B cell (primary cell): Measurements from ENCODE around the gene FAAH. TPM values are rescaled to one million over a fixed set of nuclear protein-coding genes. Genes with fewer than 3 reads are reported as not detected.

Source experiments
- ATAC-seq: fragments of 200-7000 bp; cut with Tn5 transposase; one replicate; pipeline ENCODE4 v1.10.0; 2021; ENCODE audit warnings: low read depth, mild to moderate bottlenecking, moderate number of reproducible peaks, moderate library complexity
- CTCF ChIA-PET: fragments of 350-600 bp; sonication (Branson Sonifier 250); formaldehyde crosslinking; loops from one replicate; lab custom pipeline; 2021; ENCODE audit warnings: antibody characterized with exemption, inconsistent platforms; lab: Charles Lee
- POLR2A ChIA-PET: fragments of 350-600 bp; sonication (Branson Sonifier 250); formaldehyde crosslinking; loops from one replicate; lab custom pipeline; 2021; ENCODE audit warnings: antibody characterized with exemption; lab: Charles Lee
- DNase-seq: peaks from one replicate; pipeline ENCODE4 v3.0.0; 2013
- H2AFZ ChIP-seq: 2 replicates; pipeline ENCODE4 v1.6.1; 2012; ENCODE audit warnings: mild to moderate bottlenecking, low read depth, low read length; ENCODE audit not compliant: insufficient read depth, poor library complexity, severe bottlenecking
- H3K27ac ChIP-seq, 2 donors: 1 replicate in 1 of 2; 2 replicates in 1 of 2; pipeline ENCODE4 v1.5.1; 2012 to 2013; ENCODE audit warnings: low read length in 2 of 2, mild to moderate bottlenecking in 2 of 2, moderate library complexity in 1 of 2
- H3K27me3 ChIP-seq, 4 experiments: fragments of 200-600 bp in 1 of 4; sonication (generic) in 1 of 4; replicated peaks in 1 of 4; 1 replicate in 2 of 4; 2 replicates in 2 of 4; pipeline versions ENCODE4 v1.6.1 to v1.7.0; 2013 to 2016; ENCODE audit warnings: low read length in 3 of 4, mild to moderate bottlenecking in 2 of 4, mixed read lengths in 1 of 4, moderate library complexity in 1 of 4; ENCODE audit not compliant: insufficient read depth in 4 of 4, control insufficient read depth in 3 of 4; ENCODE audit errors: control extremely low read depth in 1 of 4
- H3K36me3 ChIP-seq, 2 experiments: replicated peaks in 1 of 2; 1 replicate in 1 of 2; 2 replicates in 1 of 2; pipeline versions ENCODE4 v1.6.1 to v1.7.1; 2013; ENCODE audit warnings: low read length in 1 of 2; ENCODE audit not compliant: insufficient read depth in 2 of 2, control insufficient read depth in 1 of 2; ENCODE audit errors: control extremely low read depth in 1 of 2, extremely low read depth in 1 of 2
- H3K4me1 ChIP-seq, 2 donors: fragments of 200-600 bp in 1 of 2; sonication (generic) in 1 of 2; 1 replicate in 1 of 2; 2 replicates in 1 of 2; pipeline versions ENCODE4 v1.5.1 to v1.6.1; 2013 to 2017; ENCODE audit warnings: low read length in 2 of 2; ENCODE audit not compliant: control insufficient read depth in 2 of 2, insufficient read depth in 2 of 2
- H3K4me2 ChIP-seq: replicated peaks from 2 replicates; pipeline ENCODE3; 2012; ENCODE audit warnings: mild to moderate bottlenecking, low read depth, low read length; ENCODE audit not compliant: poor library complexity, severe bottlenecking
- H3K4me3 ChIP-seq, 5 experiments: fragments of 200-600 bp in 1 of 5; sonication (generic) in 1 of 5; 1 replicate in 3 of 5; 2 replicates in 2 of 5; pipeline versions ENCODE4 v1.5.1 to v1.7.0; 2011 to 2016; ENCODE audit warnings: low read length in 4 of 5, mild to moderate bottlenecking in 4 of 5, low read depth in 2 of 5, control low read depth in 1 of 5, moderate library complexity in 1 of 5; ENCODE audit not compliant: insufficient read depth in 1 of 5; ENCODE audit errors: control extremely low read depth in 1 of 5, extremely low read depth in 1 of 5
- H3K79me2 ChIP-seq: fragments of 200-600 bp; sonication (generic); one replicate; pipeline ENCODE4 v1.6.0; 2016; ENCODE audit warnings: low read length; ENCODE audit not compliant: control insufficient read depth, insufficient read depth
- H3K9ac ChIP-seq: fragments of 200-600 bp; sonication (generic); 2 replicates; pipeline ENCODE4 v1.6.1; 2017; ENCODE audit warnings: mild to moderate bottlenecking, low read length, moderate library complexity
- H3K9me3 ChIP-seq, 3 donors: one replicate each; pipeline versions ENCODE4 v1.6.1 to v1.7.1; 2013; ENCODE audit warnings: low read length in 2 of 3; ENCODE audit not compliant: control insufficient read depth in 2 of 3, insufficient read depth in 1 of 3; ENCODE audit errors: control extremely low read depth in 1 of 3
- H4K20me1 ChIP-seq: 2 replicates; pipeline ENCODE4 v1.6.0; 2012; ENCODE audit warnings: mild to moderate bottlenecking, low read length; ENCODE audit not compliant: insufficient read depth, control insufficient read depth, poor library complexity, severe bottlenecking
- H3K27ac Mint-ChIP-seq: one replicate; pipeline ENCODE4 v1.8.0; 2021; ENCODE audit warnings: mixed read lengths
- H3K27me3 Mint-ChIP-seq: one replicate; pipeline ENCODE4 v1.8.0; 2021; ENCODE audit warnings: mixed read lengths
- H3K4me1 Mint-ChIP-seq: one replicate; pipeline ENCODE4 v1.8.0; 2021; ENCODE audit warnings: mixed read lengths
- H3K4me3 Mint-ChIP-seq: one replicate; pipeline ENCODE4 v1.8.0; 2021; ENCODE audit warnings: mixed read lengths
- H3K9me3 Mint-ChIP-seq: one replicate; pipeline ENCODE4 v1.8.0; 2022; ENCODE audit warnings: mixed read lengths; ENCODE audit not compliant: insufficient read depth
- CTCF ChIP-seq: fragments of 200-600 bp; IDR thresholded peaks from one replicate; pipeline ENCODE4 v1.8.0; 2022; ENCODE audit warnings: antibody characterized with exemption, mild to moderate bottlenecking
- EZH2 ChIP-seq: IDR thresholded peaks from 2 replicates; pipeline ENCODE4 v1.6.1; 2012; ENCODE audit warnings: borderline replicate concordance, low read depth, mild to moderate bottlenecking, moderate library complexity, low read length; ENCODE audit not compliant: insufficient read depth, poor library complexity, severe bottlenecking
- WGBS: methylation state at CpG from one replicate; pipeline ENCODE4 v1.1.5; 2013; ENCODE audit warnings: missing lambda C conversion rate; ENCODE audit not compliant: insufficient coverage; 5-methylcytosine and 5-hydroxymethylcytosine counted together
- intact Hi-C: fragments of 100-400 bp; cut with micrococcal nuclease; formaldehyde crosslinking; loops from one replicate; pipeline ENCODE4 v1.10.0; 2022
- polyA plus RNA-seq: library from polyadenylated mRNA; depleted of rRNA; stranded (reverse); fragments of >200 nt; gene quantifications from 2 replicates; pipeline ENCODE4 v1.2.3, GENCODE V29; 2012
- total RNA-seq, 2 donors: library from RNA; stranded (reverse); fragments of 120-200 nt in 1 of 2; gene quantifications; 1 replicate in 1 of 2; 2 replicates in 1 of 2; pipeline versions ENCODE4 v1.2.3 to v1.2.4, GENCODE V29; 2013 to 2022

The FAAH gene
- total and polyA plus RNA-seq, 2 donors (not counting 1 experiment from before 2014, with no cell fraction given), result 5.6 to 9.6 TPM

- TF ChIP-seq CTCF, result no peak
- no peak for TF ChIP-seq EZH2
- Mint-ChIP-seq H3K27me3 (peaks cover 21% of the 10 kb centered on the region), H3K9me3 (no peaks in the 10 kb centered on the region), H3K4me1 (no peaks in the 10 kb centered on the region), H3K27ac (no peak overlapping the region), H3K4me3 (no peak overlapping the region)
- no peaks in the 10 kb centered on the region for H3K79me2 ChIP-seq
- ChIA-PET POLR2A (no interaction called here), CTCF (interaction anchor here (1.0 to 1.4 kb wide), 2 partner anchors 14 to 22 kb away, joined by 3 read pairs; no protein-coding TSS in a partner anchor)
- H3K4me2 ChIP-seq, result no peak overlapping the region
- H4K20me1 ChIP-seq, result no peaks in the 10 kb centered on the region
- H3K9me3 ChIP-seq, result no peaks in the 10 kb centered on the region
- no peaks in the 10 kb centered on the region for H3K4me1 ChIP-seq
- no peaks in the 10 kb centered on the region for H3K36me3 ChIP-seq
- no peak overlapping the region for H3K27ac ChIP-seq
- intact Hi-C loops, result no loop called here
- H3K4me3 ChIP-seq, result no peak overlapping the region
- H3K9ac ChIP-seq, result no peak overlapping the region
- H2AFZ ChIP-seq, result no peak overlapping the region
- DNase-seq (no peak), ATAC-seq (no peak)
- H3K27me3 ChIP-seq, result peaks cover 0 to 4% (median 0%) of the 10 kb centered on the region in 4 experiments
- WGBS, result 100% methylated on average over 1 of the region's 4 CpGs
Measured at GRCh38 chr1:46420533-46420915, 26.4 kb downstream of the FAAH start.

GRCh38 chr1:46421739-46422138 lies 27.6 kb downstream of the FAAH start:
- H3K9me3 Mint-ChIP-seq, result no peaks in the 10 kb centered on the region
- no peaks in the 10 kb centered on the region for H3K36me3 ChIP-seq
- H3K4me3 ChIP-seq, result no peak overlapping the region
- DNase-seq, result no peak
- H3K4me2 ChIP-seq, result no peak overlapping the region
- WGBS, result 23% methylated on average over 2 of the region's 5 CpGs
- no peaks in the 10 kb centered on the region for H3K79me2 ChIP-seq
- no peaks in the 10 kb centered on the region for H3K4me1 ChIP-seq
- no peak overlapping the region for H3K4me3 Mint-ChIP-seq
- no peak for ATAC-seq
- POLR2A ChIA-PET, result no interaction called here
- H2AFZ ChIP-seq, result no peak overlapping the region
- no peak for TF ChIP-seq EZH2
- H3K27me3 ChIP-seq, result peaks cover 0 to 4% (median 0%) of the 10 kb centered on the region in 4 experiments
- no peaks in the 10 kb centered on the region for H3K4me1 Mint-ChIP-seq
- H3K27me3 Mint-ChIP-seq, result peaks cover 24% of the 10 kb centered on the region
- intact Hi-C loops, result no loop called here
- no peak overlapping the region for H3K9ac ChIP-seq
- CTCF ChIA-PET, result interaction anchor here (1.2 to 1.4 kb wide), 2 partner anchors 20 kb away, joined by 3 read pairs; no protein-coding TSS in a partner anchor
- no peaks in the 10 kb centered on the region for H4K20me1 ChIP-seq
- H3K9me3 ChIP-seq, result no peaks in the 10 kb centered on the region
- H3K27ac Mint-ChIP-seq, result no peak overlapping the region
- no peak overlapping the region for H3K27ac ChIP-seq
